Measurements from ENCODE around the gene CENATAC.
A peak's percentile ranks its signal among the peaks of the same experiment; 100 is the strongest.
"Not testable (repeated sequence)": the region's sequence is repeated elsewhere in the genome, so short reads cannot be mapped to it uniquely, and the experiment has no call there.

CENATAC gene

GRCh38 chr11:118997627-118998387 is at the start of gene CENATAC:
CENATAC (plus strand) TSS chr11:118998138; CDS start chr11:118998198, 60 bp downstream.
- DNase-seq (ENCODE audit: low read depth), result peak; percentile 46

- DNase-seq (ENCODE audit: low read depth), result no peak
Measured at GRCh38 chr11:118953265-118953664, 44.7 kb upstream of the CENATAC start.

- DNase-seq (ENCODE audit: low read depth), result not testable (repeated sequence)
Measured at GRCh38 chr11:118953976-118954375, 44.0 kb upstream of the CENATAC start.

GRCh38 chr11:118956094-118956846 is 41.7 kb upstream of the CENATAC start, which contains the start of gene UPK2:
UPK2 (plus strand) TSS chr11:118956298; CDS start chr11:118956351, 53 bp downstream.
- no peak for DNase-seq (ENCODE audit: low read depth)

GRCh38 chr11:118956847-118957469 is 41.0 kb upstream of the CENATAC start:
- DNase-seq (ENCODE audit: low read depth), result no peak

GRCh38 chr11:118957549-118957948 is 40.4 kb upstream of the CENATAC start:
- no peak for DNase-seq (ENCODE audit: low read depth)

- no peak for DNase-seq (ENCODE audit: low read depth)
Measured at GRCh38 chr11:118957968-118958367, 40.0 kb upstream of the CENATAC start.

- DNase-seq (ENCODE audit: low read depth), result no peak
Measured at GRCh38 chr11:118958577-118958976, 39.4 kb upstream of the CENATAC start.

GRCh38 chr11:118961189-118961588 is 36.7 kb upstream of the CENATAC start:
- DNase-seq (ENCODE audit: low read depth), result no peak

- no peak for DNase-seq (ENCODE audit: low read depth)
Measured at GRCh38 chr11:118961591-118961990, 36.3 kb upstream of the CENATAC start.

GRCh38 chr11:118969508-118969907 is 28.4 kb upstream of the CENATAC start:
- DNase-seq (ENCODE audit: low read depth), result not testable (repeated sequence)

- DNase-seq (ENCODE audit: low read depth), result no peak
Measured at GRCh38 chr11:118971646-118972045, 26.3 kb upstream of the CENATAC start, which contains the start of gene FOXR1. FOXR1 (plus strand) TSS chr11:118971761; CDS start chr11:118971932, 171 bp downstream.

- DNase-seq (ENCODE audit: low read depth), result no peak
Measured at GRCh38 chr11:118973985-118974384, 24.0 kb upstream of the CENATAC start.

- no peak for DNase-seq (ENCODE audit: low read depth)
Measured at GRCh38 chr11:118975771-118976709, 21.9 kb upstream of the CENATAC start.

- no peak for DNase-seq (ENCODE audit: low read depth)
Measured at GRCh38 chr11:118979434-118979833, 18.5 kb upstream of the CENATAC start.

- DNase-seq (ENCODE audit: low read depth), result no peak
Measured at GRCh38 chr11:118980191-118980881, 17.6 kb upstream of the CENATAC start.

GRCh38 chr11:118984337-118984736 is 13.6 kb upstream of the CENATAC start:
- DNase-seq (ENCODE audit: low read depth), result not testable (repeated sequence)

- no peak for DNase-seq (ENCODE audit: low read depth)
Measured at GRCh38 chr11:118984825-118985224, 13.1 kb upstream of the CENATAC start.

GRCh38 chr11:118988280-118988679 is 9.7 kb upstream of the CENATAC start:
- no peak for DNase-seq (ENCODE audit: low read depth)

GRCh38 chr11:118991486-118992038 is 6.4 kb upstream of the CENATAC start:
- not testable (repeated sequence) for DNase-seq (ENCODE audit: low read depth)

All from GM04503 (cell line).